Lung (tissue), 12 donors: ENCODE measurements around the gene SFXN1. TPM values are rescaled to one million over a fixed set of nuclear protein-coding genes. Genes with fewer than 3 reads are reported as not detected.

Source experiments
- ATAC-seq: fragments of 200-7000 bp; cut with Tn5 transposase; one replicate; pipeline ENCODE4 v1.9.1; 2020; ENCODE audit warnings: moderate number of reproducible peaks; ENCODE audit not compliant: insufficient read depth, low FRiP score
- DNase-seq, 3 donors: peaks; one replicate each; pipeline ENCODE4 v3.0.0-alpha.2; 2013 to 2017
- H3K27ac ChIP-seq, 2 donors: one replicate each; pipeline ENCODE4 v1.5.1; 2013; ENCODE audit warnings: mild to moderate bottlenecking in 2 of 2, moderate library complexity in 2 of 2, control low read depth in 1 of 2, inconsistent platforms in 1 of 2, low read depth in 1 of 2, low read length in 1 of 2
- H3K27me3 ChIP-seq, 3 donors: one replicate each; pipeline ENCODE4 v1.5.1; 2013; ENCODE audit warnings: low read length in 2 of 3; ENCODE audit not compliant: control insufficient read depth in 3 of 3, insufficient read depth in 3 of 3
- H3K36me3 ChIP-seq, 4 donors: one replicate each; pipeline ENCODE4 v1.5.1; 2013; ENCODE audit warnings: low read length in 4 of 4, mild to moderate bottlenecking in 1 of 4, moderate library complexity in 1 of 4; ENCODE audit not compliant: control insufficient read depth in 4 of 4, insufficient read depth in 4 of 4
- H3K4me1 ChIP-seq, 5 donors: one replicate each; pipeline ENCODE4 v1.5.1; 2013; ENCODE audit warnings: low read length in 5 of 5, mild to moderate bottlenecking in 2 of 5, moderate library complexity in 1 of 5; ENCODE audit not compliant: control insufficient read depth in 5 of 5, insufficient read depth in 5 of 5
- H3K4me3 ChIP-seq: one replicate; pipeline ENCODE4 v1.5.1; 2013; ENCODE audit warnings: mild to moderate bottlenecking, control low read depth, moderate library complexity
- H3K9ac ChIP-seq, 2 donors: one replicate each; pipeline ENCODE4 v1.5.1; 2013; ENCODE audit warnings: low read length in 2 of 2, control low read depth in 1 of 2; ENCODE audit not compliant: insufficient read depth in 1 of 2
- H3K9me3 ChIP-seq, 4 donors: one replicate each; pipeline ENCODE4 v1.5.1; 2013; ENCODE audit warnings: low read length in 3 of 4, mild to moderate bottlenecking in 1 of 4, moderate library complexity in 1 of 4; ENCODE audit not compliant: control insufficient read depth in 4 of 4, insufficient read depth in 3 of 4
- WGBS, 2 donors: extraction: QIAGEN DNeasy Blood & Tissue Kit; methylation state at CpG; one replicate each; pipeline ENCODE4 v1.1.7; 2013; 5-methylcytosine and 5-hydroxymethylcytosine counted together
- polyA plus RNA-seq, 2 donors: library from polyadenylated mRNA; stranded (reverse); fragments of 200-250 nt; gene quantifications; one replicate each; pipeline ENCODE4 v1.2.1, GENCODE V29; 2013
- total RNA-seq, 2 donors: library from RNA; depleted of rRNA in 1 of 2; stranded (reverse); fragments of >200 nt in 1 of 2; gene quantifications; one replicate each; pipeline ENCODE4 v1.2.1, GENCODE V29; 2014 to 2021
- TF ChIP-seq, protein P1 (sequence below): IDR thresholded peaks from 2 replicates; pipeline ENCODE4 v1.5.1; 2012; ENCODE audit warnings: mild to moderate bottlenecking; ENCODE audit errors: control extremely low read depth, extremely low read depth
- donor health status: control.
- donor health status: control.
- donor health status: Bipolar disorder and iron deficiency.
- donor health status: healthy.
- donor health status: DM: yes; HTN: yes; CAD: no.

The SFXN1 gene
- total and polyA plus RNA-seq, 4 donors = 5.7 to 42.2 (median 19.0) TPM

- DNase-seq = no peak
- no peak overlapping the region for H3K9ac ChIP-seq
Measured at GRCh38 chr5:175469916-175470315, 8.4 kb upstream of the SFXN1 start.

DNA sequence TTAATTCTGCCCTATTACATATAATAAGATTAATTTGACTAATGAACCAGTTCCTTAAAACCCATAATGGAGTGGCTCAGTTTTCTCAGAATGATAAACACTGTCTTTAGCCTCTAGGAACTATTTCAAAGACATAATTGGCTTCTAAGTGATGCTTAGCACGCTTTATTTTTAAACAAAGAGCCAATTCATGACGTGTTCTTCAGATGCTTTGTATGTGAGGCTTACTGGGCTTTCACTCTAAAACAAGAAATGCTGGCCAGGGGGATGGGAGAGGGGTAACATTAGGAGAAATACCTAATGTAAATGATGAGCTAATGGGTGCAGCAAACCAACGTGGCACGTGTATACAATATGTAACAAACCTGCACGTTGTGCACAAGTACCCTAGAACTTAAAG is 7.6 kb upstream of the SFXN1 start:
- no peaks in the 10 kb centered on the region for H3K36me3 ChIP-seq
- ATAC-seq (no peak), DNase-seq (peak; percentile 48 to 77 (median 65))

More at GRCh38 chr5:175469916-175470315, 8.4 kb upstream of the SFXN1 start:
- 67 to 71% methylated on average over 3 of the region's 3 CpGs for WGBS, 2 donors
- Histone ChIP-seq H3K4me1 (peaks cover 0 to 22% (median 0%) of the 10 kb centered on the region in 5 donors), H3K4me3 (no peak overlapping the region), H3K27me3 (no peaks in the 10 kb centered on the region), H3K9me3 (peaks cover 0 to 2% (median 0%) of the 10 kb centered on the region in 4 donors), H3K27ac (no peak overlapping the region), H3K36me3 (no peaks in the 10 kb centered on the region)
- TF ChIP-seq, protein P1, sequence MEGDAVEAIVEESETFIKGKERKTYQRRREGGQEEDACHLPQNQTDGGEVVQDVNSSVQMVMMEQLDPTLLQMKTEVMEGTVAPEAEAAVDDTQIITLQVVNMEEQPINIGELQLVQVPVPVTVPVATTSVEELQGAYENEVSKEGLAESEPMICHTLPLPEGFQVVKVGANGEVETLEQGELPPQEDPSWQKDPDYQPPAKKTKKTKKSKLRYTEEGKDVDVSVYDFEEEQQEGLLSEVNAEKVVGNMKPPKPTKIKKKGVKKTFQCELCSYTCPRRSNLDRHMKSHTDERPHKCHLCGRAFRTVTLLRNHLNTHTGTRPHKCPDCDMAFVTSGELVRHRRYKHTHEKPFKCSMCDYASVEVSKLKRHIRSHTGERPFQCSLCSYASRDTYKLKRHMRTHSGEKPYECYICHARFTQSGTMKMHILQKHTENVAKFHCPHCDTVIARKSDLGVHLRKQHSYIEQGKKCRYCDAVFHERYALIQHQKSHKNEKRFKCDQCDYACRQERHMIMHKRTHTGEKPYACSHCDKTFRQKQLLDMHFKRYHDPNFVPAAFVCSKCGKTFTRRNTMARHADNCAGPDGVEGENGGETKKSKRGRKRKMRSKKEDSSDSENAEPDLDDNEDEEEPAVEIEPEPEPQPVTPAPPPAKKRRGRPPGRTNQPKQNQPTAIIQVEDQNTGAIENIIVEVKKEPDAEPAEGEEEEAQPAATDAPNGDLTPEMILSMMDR = no peak
- ATAC-seq = no peak

GRCh38 chr5:175471196-175471595 is 7.2 kb upstream of the SFXN1 start:
- TF ChIP-seq, protein P1 = no peak
- peaks cover 0 to 2% (median 0%) of the 10 kb centered on the region in 4 donors for H3K9me3 ChIP-seq
- ATAC-seq (no peak), DNase-seq (no peak)
- no peak overlapping the region for H3K4me3 ChIP-seq
- no peak overlapping the region for H3K9ac ChIP-seq
- no peaks in the 10 kb centered on the region for H3K27me3 ChIP-seq
- no peaks in the 10 kb centered on the region for H3K36me3 ChIP-seq
- H3K4me1 ChIP-seq = peaks cover 0 to 24% (median 0%) of the 10 kb centered on the region in 5 donors
- 93 to 95% methylated on average over 6 of the region's 6 CpGs for WGBS, 2 donors
- H3K27ac ChIP-seq = no peak overlapping the region

More for the DNA sequence above, 7.6 kb upstream of the SFXN1 start:
- H3K9ac ChIP-seq = no peak overlapping the region
- TF ChIP-seq, protein P1 = no peak
- H3K9me3 ChIP-seq = peaks cover 0 to 2% (median 0%) of the 10 kb centered on the region in 4 donors
- no peak overlapping the region for H3K4me3 ChIP-seq
- no peaks in the 10 kb centered on the region for H3K27me3 ChIP-seq
- H3K4me1 ChIP-seq = peaks cover 0 to 25% (median 0%) of the 10 kb centered on the region in 5 donors
- 55 to 74% methylated on average over 5 of the region's 5 CpGs for WGBS, 2 donors
- no peak overlapping the region for H3K27ac ChIP-seq

- no peak overlapping the region for H3K4me3 ChIP-seq
- peaks cover 0 to 2% (median 0%) of the 10 kb centered on the region in 4 donors for H3K9me3 ChIP-seq
- no peaks in the 10 kb centered on the region for H3K27me3 ChIP-seq
- H3K36me3 ChIP-seq = no peaks in the 10 kb centered on the region
- WGBS, 2 donors = 72 to 80% methylated on average over 6 of the region's 6 CpGs
- TF ChIP-seq, protein P1 = no peak
- no peak overlapping the region for H3K9ac ChIP-seq
- peaks cover 0 to 20% (median 0%) of the 10 kb centered on the region in 5 donors for H3K4me1 ChIP-seq
- ATAC-seq = no peak
- no peak for DNase-seq
- H3K27ac ChIP-seq = no peak overlapping the region
Measured at GRCh38 chr5:175471628-175472027, 6.7 kb upstream of the SFXN1 start.
